ENCODE measurements around the gene ZNRF3.

The ZNRF3 gene

GRCh38 chr22:29079218-29079901 lies 196.0 kb downstream of the ZNRF3 start:
- H3K36me3 ChIP-seq (replicated peaks in 1 of 2; ENCODE audit: control insufficient read depth in 2 of 2, insufficient read depth in 2 of 2, low read length in 2 of 2) = peaks cover 0 to 24% of the 10 kb centered on the region in 2 donors
- no peak overlapping the region for H3K9ac ChIP-seq (ENCODE audit: low read depth, low read length, poor library complexity)
- no peak overlapping the region for H4K8ac ChIP-seq (ENCODE audit: low read depth, low read length)
- no peak overlapping the region for H3K18ac ChIP-seq (ENCODE audit: low read length)
- no peak overlapping the region for H2AFZ ChIP-seq (ENCODE audit: low read length)
- H2AK5ac ChIP-seq (ENCODE audit: low read depth, low read length) = no peak overlapping the region
- no peak overlapping the region for H3K4ac ChIP-seq (ENCODE audit: low read length)
- H2BK12ac ChIP-seq (ENCODE audit: low read length) = no peak overlapping the region
- H2BK15ac ChIP-seq (ENCODE audit: low read length) = no peak overlapping the region
- H3K27me3 ChIP-seq (ENCODE audit: control insufficient read depth in 3 of 3, insufficient read depth in 3 of 3, low read depth in 1 of 3, low read length in 3 of 3) = peaks cover 0 to 10% (median 0%) of the 10 kb centered on the region in 3 experiments
- no peak overlapping the region for H4K91ac ChIP-seq (ENCODE audit: low read depth, low read length, poor library complexity)
- no peak overlapping the region for H3K14ac ChIP-seq (ENCODE audit: low read length)
- no peak overlapping the region for H3K23ac ChIP-seq (ENCODE audit: low read depth, low read length, poor library complexity)
- no peak overlapping the region for H3K4me2 ChIP-seq (ENCODE audit: insufficient read depth, low read length, poor library complexity, severe bottlenecking)
- H3K27ac ChIP-seq (replicated peaks; ENCODE audit: low read length) = no peak overlapping the region
- no peaks in the 10 kb centered on the region for H3K9me3 ChIP-seq (replicated peaks in 1 of 2; ENCODE audit: control insufficient read depth in 2 of 2, insufficient read depth in 1 of 2, low read depth in 1 of 2, low read length in 2 of 2)
- no peak overlapping the region for H3K4me3 ChIP-seq (ENCODE audit: low read length in 2 of 2)
- H2BK5ac ChIP-seq (ENCODE audit: low read length) = no peak overlapping the region
- peaks cover 2 to 7% of the 10 kb centered on the region in 2 donors for H3K4me1 ChIP-seq (ENCODE audit: control insufficient read depth in 2 of 2, insufficient read depth in 1 of 2, low read depth in 1 of 2, low read length in 2 of 2)
- no peak overlapping the region for H2BK120ac ChIP-seq (ENCODE audit: low read depth, low read length)
- no peaks in the 10 kb centered on the region for H3K79me1 ChIP-seq (ENCODE audit: low read depth, low read length)
- no peak for DNase-seq (ENCODE audit: low spot score)
- WGBS, 2 donors (ENCODE audit: extremely low coverage in 2 of 2, insufficient read length in 2 of 2, insufficient replicate concordance in 1 of 2) = no CpG with 5 or more reads among the region's 8 CpGs

- H3K4me3 ChIP-seq (ENCODE audit: low read length in 2 of 2) = no peak overlapping the region
- H2AK5ac ChIP-seq (ENCODE audit: low read depth, low read length) = no peak overlapping the region
- no peak overlapping the region for H2BK15ac ChIP-seq (ENCODE audit: low read length)
- no peak overlapping the region for H3K4ac ChIP-seq (ENCODE audit: low read length)
- no peak overlapping the region for H3K27ac ChIP-seq (replicated peaks; ENCODE audit: low read length)
- no peak for DNase-seq (ENCODE audit: low spot score)
- no CpG with 5 or more reads among the region's 7 CpGs for WGBS, 2 donors (ENCODE audit: extremely low coverage in 2 of 2, insufficient read length in 2 of 2, insufficient replicate concordance in 1 of 2)
- no peaks in the 10 kb centered on the region for H3K9me3 ChIP-seq (replicated peaks in 1 of 2; ENCODE audit: control insufficient read depth in 2 of 2, insufficient read depth in 1 of 2, low read depth in 1 of 2, low read length in 2 of 2)
- no peak overlapping the region for H2BK5ac ChIP-seq (ENCODE audit: low read length)
- peaks cover 0 to 22% of the 10 kb centered on the region in 2 donors for H3K36me3 ChIP-seq (replicated peaks in 1 of 2; ENCODE audit: control insufficient read depth in 2 of 2, insufficient read depth in 2 of 2, low read length in 2 of 2)
- no peak overlapping the region for H4K8ac ChIP-seq (ENCODE audit: low read depth, low read length)
- peaks cover 2 to 4% of the 10 kb centered on the region in 2 donors for H3K4me1 ChIP-seq (ENCODE audit: control insufficient read depth in 2 of 2, insufficient read depth in 1 of 2, low read depth in 1 of 2, low read length in 2 of 2)
- H3K9ac ChIP-seq (ENCODE audit: low read depth, low read length, poor library complexity) = no peak overlapping the region
- H3K79me1 ChIP-seq (ENCODE audit: low read depth, low read length) = no peaks in the 10 kb centered on the region
- H2BK12ac ChIP-seq (ENCODE audit: low read length) = no peak overlapping the region
- H3K27me3 ChIP-seq (ENCODE audit: control insufficient read depth in 3 of 3, insufficient read depth in 3 of 3, low read depth in 1 of 3, low read length in 3 of 3) = peaks cover 0 to 2% (median 0%) of the 10 kb centered on the region in 3 experiments
- no peak overlapping the region for H3K4me2 ChIP-seq (ENCODE audit: insufficient read depth, low read length, poor library complexity, severe bottlenecking)
- H3K23ac ChIP-seq (ENCODE audit: low read depth, low read length, poor library complexity) = no peak overlapping the region
- H4K91ac ChIP-seq (ENCODE audit: low read depth, low read length, poor library complexity) = no peak overlapping the region
- H3K18ac ChIP-seq (ENCODE audit: low read length) = no peak overlapping the region
- no peak overlapping the region for H3K14ac ChIP-seq (ENCODE audit: low read length)
- no peak overlapping the region for H2AFZ ChIP-seq (ENCODE audit: low read length)
- H2BK120ac ChIP-seq (ENCODE audit: low read depth, low read length) = no peak overlapping the region
Observed at GRCh38 chr22:29080106-29080975, 197.0 kb downstream of the ZNRF3 start.

- WGBS, 2 donors (ENCODE audit: extremely low coverage in 2 of 2, insufficient read length in 2 of 2, insufficient replicate concordance in 1 of 2) = no CpG with 5 or more reads among the region's 3 CpGs
Observed at GRCh38 chr22:29081517-29082236, 198.3 kb downstream of the ZNRF3 start.

More at GRCh38 chr22:29081517-29082236, 198.3 kb downstream of the ZNRF3 start:
- H3K4ac ChIP-seq (ENCODE audit: low read length) = no peak overlapping the region
- H3K4me1 ChIP-seq (ENCODE audit: control insufficient read depth in 2 of 2, insufficient read depth in 1 of 2, low read depth in 1 of 2, low read length in 2 of 2) = peaks cover 2 to 3% of the 10 kb centered on the region in 2 donors
- H3K23ac ChIP-seq (ENCODE audit: low read depth, low read length, poor library complexity) = no peak overlapping the region
- no peak overlapping the region for H2BK12ac ChIP-seq (ENCODE audit: low read length)
- H3K36me3 ChIP-seq (replicated peaks in 1 of 2; ENCODE audit: control insufficient read depth in 2 of 2, insufficient read depth in 2 of 2, low read length in 2 of 2) = peaks cover 0 to 15% of the 10 kb centered on the region in 2 donors
- no peak overlapping the region for H3K9ac ChIP-seq (ENCODE audit: low read depth, low read length, poor library complexity)
- H3K9me3 ChIP-seq (replicated peaks in 1 of 2; ENCODE audit: control insufficient read depth in 2 of 2, insufficient read depth in 1 of 2, low read depth in 1 of 2, low read length in 2 of 2) = no peaks in the 10 kb centered on the region
- H3K27ac ChIP-seq (replicated peaks; ENCODE audit: low read length) = no peak overlapping the region
- H2BK15ac ChIP-seq (ENCODE audit: low read length) = no peak overlapping the region
- no peak overlapping the region for H4K8ac ChIP-seq (ENCODE audit: low read depth, low read length)
- H2AFZ ChIP-seq (ENCODE audit: low read length) = no peak overlapping the region
- H3K27me3 ChIP-seq (ENCODE audit: control insufficient read depth in 3 of 3, insufficient read depth in 3 of 3, low read depth in 1 of 3, low read length in 3 of 3) = no peaks in the 10 kb centered on the region
- H2AK5ac ChIP-seq (ENCODE audit: low read depth, low read length) = no peak overlapping the region
- H3K4me3 ChIP-seq (ENCODE audit: low read length in 2 of 2) = no peak overlapping the region
- H2BK5ac ChIP-seq (ENCODE audit: low read length) = no peak overlapping the region
- H3K18ac ChIP-seq (ENCODE audit: low read length) = no peak overlapping the region
- H2BK120ac ChIP-seq (ENCODE audit: low read depth, low read length) = no peak overlapping the region
- H3K4me2 ChIP-seq (ENCODE audit: insufficient read depth, low read length, poor library complexity, severe bottlenecking) = no peak overlapping the region
- H3K14ac ChIP-seq (ENCODE audit: low read length) = no peak overlapping the region
- H4K91ac ChIP-seq (ENCODE audit: low read depth, low read length, poor library complexity) = no peak overlapping the region
- H3K79me1 ChIP-seq (ENCODE audit: low read depth, low read length) = no peaks in the 10 kb centered on the region
- DNase-seq (ENCODE audit: low spot score) = no peak
